SH-SY5Y (cell line): Measurements from ENCODE around the gene LSAMP.

Experiments used
- GATA2 ChIP-seq: IDR thresholded peaks from 2 replicates; pipeline ENCODE4 v1.6.1; 2011; ENCODE audit warnings: mild to moderate bottlenecking, low read depth, low read length
- GATA3 ChIP-seq: IDR thresholded peaks from 2 replicates; pipeline ENCODE4 v1.6.1; 2011; ENCODE audit warnings: low read depth, mild to moderate bottlenecking, low read length, moderate library complexity

DNA sequence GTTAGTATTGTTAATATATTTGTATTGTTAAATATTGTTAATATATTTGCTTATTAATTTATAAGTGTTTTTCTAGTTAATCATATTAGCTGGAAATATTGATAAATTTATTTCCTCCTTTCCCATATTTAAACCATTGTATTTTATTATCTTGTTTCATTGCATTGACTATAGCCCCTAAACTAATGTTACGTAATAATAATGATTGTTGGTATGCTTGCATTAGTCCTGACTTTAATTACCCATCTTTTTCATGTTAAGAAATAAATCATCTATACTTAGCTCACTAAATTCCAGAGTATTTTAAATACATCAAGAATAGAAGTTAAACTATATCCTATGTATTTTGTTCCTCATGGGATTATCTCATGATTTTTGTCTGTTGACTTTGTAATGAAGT lies 368.2 kb downstream of the LSAMP start:
- no peak for TF ChIP-seq GATA2
- TF ChIP-seq GATA3 = no peak
